Mucosa of stomach (tissue), 1 donor: ENCODE data around the gene MYO1B.

Experiments used
- H3K27me3 ChIP-seq: one replicate; pipeline ENCODE4 v1.7.0; 2013; ENCODE audit warnings: mild to moderate bottlenecking, low read length; ENCODE audit not compliant: control insufficient read depth, insufficient read depth
- H3K36me3 ChIP-seq: one replicate; pipeline ENCODE4 v1.7.0; 2013; ENCODE audit warnings: low read length; ENCODE audit not compliant: control insufficient read depth, insufficient read depth
- H3K4me1 ChIP-seq: one replicate; pipeline ENCODE4 v1.7.0; 2013; ENCODE audit warnings: mild to moderate bottlenecking, low read length; ENCODE audit not compliant: control insufficient read depth, insufficient read depth
- H3K4me3 ChIP-seq: one replicate; pipeline ENCODE4 v1.7.0; 2013; ENCODE audit warnings: low read length
- H3K9ac ChIP-seq: one replicate; pipeline ENCODE4 v1.7.0; 2013; ENCODE audit warnings: mild to moderate bottlenecking, low read length, moderate library complexity
- H3K9me3 ChIP-seq: one replicate; pipeline ENCODE4 v1.7.0; 2013; ENCODE audit warnings: mild to moderate bottlenecking, low read length, moderate library complexity; ENCODE audit not compliant: control insufficient read depth
- donor health status: Pancreatic carcinoma.

MYO1B gene

DNA sequence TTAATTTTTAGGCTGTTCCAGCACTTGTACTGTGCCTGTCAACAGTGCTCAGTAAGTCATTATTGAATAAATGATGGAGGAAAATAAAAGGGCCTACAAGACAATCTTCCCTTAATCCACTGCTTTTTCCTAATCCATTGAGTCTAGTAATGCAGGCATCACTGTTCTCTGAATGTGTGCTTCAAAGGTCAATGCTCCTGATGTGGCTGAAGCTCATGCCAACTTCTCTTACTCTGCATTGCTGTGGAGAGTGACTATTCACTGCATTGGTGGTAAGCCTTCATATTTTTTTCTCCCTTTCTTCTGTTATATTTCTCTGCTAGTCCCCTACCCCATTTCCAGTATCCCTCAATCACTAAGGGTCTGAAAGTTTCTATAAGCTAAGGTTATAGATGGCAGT lies 31.9 kb upstream of the MYO1B start:
- Histone ChIP-seq H3K4me1 (no peaks in the 10 kb centered on the region), H3K9me3 (no peaks in the 10 kb centered on the region), H3K36me3 (no peaks in the 10 kb centered on the region)

DNA sequence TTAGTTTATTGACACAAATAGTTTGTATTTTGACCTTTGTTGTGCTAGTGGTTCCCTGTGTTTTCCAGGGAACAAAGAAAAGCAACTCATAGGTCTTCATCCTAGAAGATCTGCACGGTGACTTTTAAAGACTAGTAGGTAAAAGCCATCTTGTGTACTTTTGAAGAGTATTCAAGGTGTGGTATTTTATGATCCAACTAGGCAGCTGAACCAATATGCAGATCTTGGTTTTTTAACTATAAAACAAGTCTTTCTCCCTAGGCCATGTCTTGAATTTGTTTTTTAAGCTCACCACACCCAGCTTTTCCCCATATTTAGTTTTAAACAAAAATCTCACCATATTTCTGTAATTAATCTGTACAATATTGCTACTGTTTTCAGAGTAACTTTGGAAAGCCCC lies 30.0 kb upstream of the MYO1B start:
- no peaks in the 10 kb centered on the region for H3K9me3 ChIP-seq
- no peaks in the 10 kb centered on the region for H3K36me3 ChIP-seq
- no peak overlapping the region for H3K4me3 ChIP-seq
- no peak overlapping the region for H3K9ac ChIP-seq
- H3K4me1 ChIP-seq: peaks cover 5% of the 10 kb centered on the region
- no peaks in the 10 kb centered on the region for H3K27me3 ChIP-seq

More for the DNA sequence above, 31.9 kb upstream of the MYO1B start:
- Histone ChIP-seq H3K27me3 (no peaks in the 10 kb centered on the region), H3K9ac (no peak overlapping the region), H3K4me3 (no peak overlapping the region)

DNA sequence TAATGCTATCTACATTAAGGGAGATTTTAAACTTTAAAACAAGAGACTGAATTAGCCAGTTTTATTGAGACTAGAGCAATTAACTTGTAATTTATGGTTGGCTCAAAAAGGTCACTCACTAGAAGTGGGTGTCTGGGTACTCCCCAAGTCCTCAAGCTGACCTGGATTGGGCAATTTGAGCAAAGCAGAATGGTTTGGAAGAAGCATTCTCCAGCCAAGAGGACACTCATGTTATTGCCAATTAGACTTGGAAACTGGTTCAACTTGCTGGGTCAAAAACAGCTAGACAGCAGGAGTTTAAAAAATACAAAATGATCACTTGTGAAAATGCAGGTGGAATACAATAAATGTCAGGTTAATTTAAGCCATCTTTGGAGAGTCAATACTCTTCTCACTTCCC lies 29.5 kb upstream of the MYO1B start:
- peaks cover 5% of the 10 kb centered on the region for H3K4me1 ChIP-seq
- H3K9ac ChIP-seq: no peak overlapping the region
- H3K4me3 ChIP-seq: no peak overlapping the region
- no peaks in the 10 kb centered on the region for H3K36me3 ChIP-seq
- H3K9me3 ChIP-seq: no peaks in the 10 kb centered on the region
- no peaks in the 10 kb centered on the region for H3K27me3 ChIP-seq

DNA sequence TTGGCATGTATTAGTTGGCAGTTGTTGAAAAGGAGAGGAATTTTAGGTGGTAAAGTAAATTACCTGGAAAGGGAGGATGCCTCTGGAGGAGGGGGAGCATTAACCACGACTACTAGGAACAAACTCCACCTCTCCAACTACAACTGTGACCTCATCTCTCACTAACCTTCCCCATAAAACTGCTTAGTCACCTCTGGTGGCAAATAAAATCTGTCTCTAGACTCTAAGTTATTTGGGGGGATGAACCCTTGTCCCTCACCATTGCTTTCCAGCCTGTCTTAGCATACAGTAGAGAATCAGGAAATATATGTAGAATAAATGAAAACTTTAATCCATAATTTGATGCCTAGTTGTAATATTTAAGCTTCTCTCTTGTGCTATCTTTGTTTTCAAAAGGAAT lies 27.6 kb upstream of the MYO1B start:
- Histone ChIP-seq H3K27me3 (no peaks in the 10 kb centered on the region), H3K36me3 (no peaks in the 10 kb centered on the region), H3K4me3 (no peak overlapping the region), H3K4me1 (peaks cover 5% of the 10 kb centered on the region), H3K9ac (no peak overlapping the region), H3K9me3 (no peaks in the 10 kb centered on the region)

DNA sequence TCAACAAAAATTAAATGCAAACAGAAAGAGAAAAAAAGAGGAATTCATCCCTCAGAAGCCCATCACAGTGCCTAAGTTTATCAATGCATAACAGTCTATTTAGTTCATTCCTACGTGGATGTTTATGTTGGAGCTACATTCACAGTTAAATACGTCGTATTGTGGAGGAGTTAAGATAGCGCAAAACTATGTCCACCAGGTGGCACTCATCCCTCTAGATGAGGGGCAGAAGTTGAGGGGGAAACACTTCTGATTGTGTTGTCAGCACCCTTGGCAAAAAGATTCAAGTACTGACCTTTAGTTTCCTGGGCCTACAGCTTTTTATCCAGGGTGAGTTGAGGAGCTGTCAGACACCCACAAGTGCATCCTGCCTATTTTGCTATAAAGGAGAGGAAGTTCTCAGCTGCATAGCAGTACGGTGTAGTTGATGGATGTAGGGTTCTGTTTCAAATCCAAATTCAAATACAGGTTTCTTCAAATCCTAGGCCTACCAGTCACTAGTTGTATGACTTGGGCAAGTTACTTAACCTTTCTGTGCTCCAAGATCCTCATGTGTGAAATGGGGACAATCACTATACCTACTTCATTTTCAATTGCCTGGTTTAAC lies 26.8 kb upstream of the MYO1B start:
- H3K27me3 ChIP-seq: no peaks in the 10 kb centered on the region
- no peak overlapping the region for H3K4me3 ChIP-seq
- no peak overlapping the region for H3K9ac ChIP-seq
- no peaks in the 10 kb centered on the region for H3K36me3 ChIP-seq
- no peaks in the 10 kb centered on the region for H3K9me3 ChIP-seq
- H3K4me1 ChIP-seq: peaks cover 5% of the 10 kb centered on the region

DNA sequence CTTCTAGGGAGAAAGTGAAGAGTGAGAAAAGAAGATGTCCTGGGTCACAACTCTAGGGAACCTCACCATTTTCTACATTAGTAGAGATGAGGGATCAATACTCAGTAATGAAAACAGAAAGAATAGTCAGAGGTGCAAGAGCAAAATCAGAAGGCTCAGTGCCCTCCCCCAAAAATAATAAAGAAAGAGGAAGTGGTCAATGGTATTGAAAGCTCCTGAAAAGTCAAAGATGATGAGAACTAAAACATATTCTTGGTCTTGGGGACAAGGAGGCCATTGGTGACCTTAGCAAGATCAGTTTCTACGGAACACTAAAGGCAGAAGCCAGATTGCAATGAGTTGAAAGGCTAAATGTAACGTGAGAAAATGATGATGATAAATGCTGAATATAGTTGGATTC lies 24.5 kb upstream of the MYO1B start:
- Histone ChIP-seq H3K4me3 (no peak overlapping the region), H3K4me1 (peaks cover 5% of the 10 kb centered on the region), H3K27me3 (no peaks in the 10 kb centered on the region), H3K9me3 (no peaks in the 10 kb centered on the region), H3K36me3 (no peaks in the 10 kb centered on the region), H3K9ac (no peak overlapping the region)

DNA sequence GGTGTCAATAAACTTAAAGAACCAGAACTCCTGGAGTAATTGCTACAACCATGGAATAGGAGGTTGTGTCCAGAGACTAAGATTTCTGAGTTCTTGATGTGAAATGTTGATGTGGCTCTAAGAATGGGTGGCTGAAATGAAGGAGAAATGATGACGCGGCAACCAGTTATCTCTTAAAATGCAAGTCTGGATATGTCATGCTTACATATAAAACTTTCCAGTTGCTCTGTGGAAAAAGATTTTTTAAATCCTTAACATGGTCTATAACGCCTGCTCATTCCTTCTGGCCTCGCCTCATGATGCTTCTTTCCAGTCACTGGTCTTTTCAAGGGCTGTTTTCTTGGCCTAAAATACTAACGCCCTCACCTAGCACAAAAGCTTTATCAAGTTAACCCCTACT lies 23.5 kb upstream of the MYO1B start:
- no peaks in the 10 kb centered on the region for H3K36me3 ChIP-seq

DNA sequence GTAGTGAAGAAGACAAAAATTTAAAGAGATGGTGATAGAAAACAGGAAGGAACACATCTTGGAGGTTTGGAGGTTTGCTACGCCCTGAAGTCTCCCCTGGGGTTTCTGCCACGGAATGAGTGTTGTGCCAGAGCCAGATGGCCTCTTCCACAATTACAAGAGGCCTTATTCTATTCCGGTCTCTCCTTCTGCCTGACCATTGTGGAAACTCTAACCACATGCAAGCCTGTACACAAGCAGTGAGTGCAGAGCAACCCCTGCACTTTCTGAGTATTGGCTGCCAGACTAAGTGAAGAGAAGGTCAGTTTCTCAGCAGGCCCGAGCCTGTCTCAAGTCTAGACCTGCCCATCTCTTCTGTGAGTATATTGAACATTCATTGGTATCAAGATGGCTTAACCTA lies 22.7 kb upstream of the MYO1B start:
- Histone ChIP-seq H3K9ac (no peak overlapping the region), H3K9me3 (no peaks in the 10 kb centered on the region), H3K27me3 (no peaks in the 10 kb centered on the region), H3K4me3 (no peak overlapping the region), H3K4me1 (peaks cover 5% of the 10 kb centered on the region), H3K36me3 (no peaks in the 10 kb centered on the region)

More for the DNA sequence above, 23.5 kb upstream of the MYO1B start:
- H3K4me1 ChIP-seq: peaks cover 5% of the 10 kb centered on the region
- H3K9ac ChIP-seq: no peak overlapping the region
- H3K27me3 ChIP-seq: no peaks in the 10 kb centered on the region
- no peaks in the 10 kb centered on the region for H3K9me3 ChIP-seq
- no peak overlapping the region for H3K4me3 ChIP-seq

DNA sequence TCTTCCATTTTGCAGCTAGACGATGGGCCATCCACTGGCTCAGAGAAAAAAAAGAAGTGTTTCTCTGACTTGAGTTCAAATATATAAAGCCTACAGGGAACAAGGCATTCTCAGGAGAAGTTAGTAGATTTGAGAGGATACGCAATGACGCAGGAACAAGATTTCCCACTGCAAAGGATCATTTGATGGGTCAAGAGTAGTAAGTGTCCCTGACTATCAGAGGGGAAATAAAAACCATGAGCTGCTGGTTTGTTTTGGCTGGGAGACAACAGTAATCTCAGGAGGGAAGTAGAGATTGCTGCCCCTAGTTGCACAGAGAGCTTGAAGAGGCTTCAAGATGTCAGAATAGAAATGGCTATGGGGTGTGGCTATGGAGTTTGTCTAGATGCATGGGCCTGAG lies 22.3 kb upstream of the MYO1B start:
- no peak overlapping the region for H3K4me3 ChIP-seq
- no peak overlapping the region for H3K9ac ChIP-seq
- H3K9me3 ChIP-seq: no peaks in the 10 kb centered on the region
- no peaks in the 10 kb centered on the region for H3K36me3 ChIP-seq
- H3K4me1 ChIP-seq: peaks cover 5% of the 10 kb centered on the region
- H3K27me3 ChIP-seq: no peaks in the 10 kb centered on the region

DNA sequence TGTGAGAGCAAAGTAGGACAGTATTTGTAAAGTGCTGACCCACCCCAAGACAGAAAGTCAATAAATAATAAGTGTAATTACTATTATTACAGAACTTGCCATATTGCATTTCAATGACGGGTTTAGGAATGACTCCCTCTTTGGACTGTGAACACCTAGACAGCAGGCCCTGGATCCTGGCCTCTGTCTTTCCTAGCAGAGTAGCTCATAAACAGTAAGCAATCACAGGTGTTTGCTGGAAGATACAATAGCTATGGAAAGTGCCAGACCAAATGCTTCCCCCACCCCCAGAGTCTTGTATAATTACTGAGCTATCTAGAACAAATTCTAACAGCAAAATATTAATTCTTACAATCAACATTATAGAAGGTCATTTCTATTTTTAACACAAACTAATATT lies 20.1 kb upstream of the MYO1B start:
- no peaks in the 10 kb centered on the region for H3K4me1 ChIP-seq
- no peaks in the 10 kb centered on the region for H3K36me3 ChIP-seq
- no peaks in the 10 kb centered on the region for H3K9me3 ChIP-seq
- H3K27me3 ChIP-seq: no peaks in the 10 kb centered on the region
- H3K9ac ChIP-seq: no peak overlapping the region
- no peak overlapping the region for H3K4me3 ChIP-seq

DNA sequence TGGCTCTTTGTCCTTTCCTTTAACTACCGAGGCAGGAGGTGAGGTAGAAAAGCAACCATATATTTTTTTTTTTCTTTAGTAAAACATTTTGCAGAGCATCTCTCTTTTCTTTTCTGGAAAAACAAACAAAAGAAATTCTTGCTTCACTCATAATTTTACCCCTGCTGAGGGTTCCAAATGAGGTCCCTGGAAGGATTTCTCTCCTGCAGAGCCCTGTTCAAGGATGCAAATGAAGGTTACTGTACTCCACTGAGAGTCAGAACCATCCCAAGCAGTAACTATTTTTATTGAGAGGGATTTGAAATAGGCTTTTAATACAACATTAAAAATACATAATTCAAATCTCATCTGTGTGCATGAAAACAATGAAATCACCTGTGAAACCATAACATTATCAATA lies 19.5 kb upstream of the MYO1B start:
- no peaks in the 10 kb centered on the region for H3K4me1 ChIP-seq
- H3K4me3 ChIP-seq: no peak overlapping the region
- H3K9ac ChIP-seq: no peak overlapping the region
- H3K36me3 ChIP-seq: no peaks in the 10 kb centered on the region
- H3K9me3 ChIP-seq: no peaks in the 10 kb centered on the region
- H3K27me3 ChIP-seq: no peaks in the 10 kb centered on the region

DNA sequence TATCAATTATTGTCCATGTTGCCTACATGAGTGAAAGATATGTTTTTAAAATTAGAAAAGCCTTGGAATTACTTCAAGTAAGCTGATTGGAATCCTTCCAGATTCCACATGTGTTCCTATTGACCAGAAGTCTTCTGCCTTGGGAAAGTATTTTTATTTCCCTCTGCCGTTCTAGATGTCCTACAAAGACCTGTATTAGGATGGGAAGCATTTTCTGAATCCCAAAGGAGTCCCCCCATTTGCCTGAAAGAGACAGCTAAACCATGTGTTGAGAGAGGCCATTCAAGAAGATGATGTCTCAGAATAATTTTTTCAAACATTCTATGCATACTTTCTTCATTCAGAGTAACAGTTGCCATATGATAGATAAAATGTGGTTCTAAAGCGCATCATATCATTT lies 19.0 kb upstream of the MYO1B start:
- Histone ChIP-seq H3K36me3 (no peaks in the 10 kb centered on the region), H3K4me3 (no peak overlapping the region), H3K9me3 (no peaks in the 10 kb centered on the region), H3K4me1 (no peaks in the 10 kb centered on the region), H3K27me3 (no peaks in the 10 kb centered on the region), H3K9ac (no peak overlapping the region)

DNA sequence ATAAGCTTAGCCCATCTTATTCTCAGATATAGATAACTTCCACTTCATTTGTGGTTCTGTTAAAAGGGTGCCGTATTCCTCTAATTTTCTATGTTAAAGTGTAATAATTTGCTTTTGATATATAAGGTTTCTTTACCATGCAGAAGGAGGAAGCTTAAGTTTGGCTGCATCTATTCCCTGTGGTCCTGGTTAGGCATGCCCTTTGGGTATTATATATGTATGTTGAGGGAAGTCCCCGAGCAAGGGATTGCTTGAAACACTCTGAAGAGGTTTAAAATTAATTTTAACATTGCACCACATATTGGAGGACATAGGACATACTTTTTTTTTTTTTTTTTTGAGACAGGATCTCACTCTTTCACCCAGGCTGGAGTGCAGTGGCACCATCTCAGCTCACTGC lies 16.9 kb upstream of the MYO1B start:
- H3K27me3 ChIP-seq: no peaks in the 10 kb centered on the region
- no peak overlapping the region for H3K4me3 ChIP-seq
- H3K9me3 ChIP-seq: no peaks in the 10 kb centered on the region
- no peaks in the 10 kb centered on the region for H3K4me1 ChIP-seq
- no peak overlapping the region for H3K9ac ChIP-seq
- H3K36me3 ChIP-seq: no peaks in the 10 kb centered on the region
